NCI-H187 (cell line): ENCODE results near the gene SMARCA5.
A peak's percentile ranks its signal among the peaks of the same experiment; 100 is the strongest.
"Not testable (repeated sequence)": the region's sequence is repeated elsewhere in the genome, so short reads cannot be mapped to it uniquely, and the experiment has no call there.

Experiments
- DNase-seq, 2 experiments: peaks; one replicate each; lab custom pipeline; 2025; lab: John Stamatoyannopoulos, UW

The SMARCA5 gene

GRCh38 chr4:143513314-143514168, at the start of gene SMARCA5:
TSS of gene SMARCA5 (plus strand) at chr4:143513702. CDS start at chr4:143513925, 223 bp downstream.
- peak; percentile 91 to 95 for DNase-seq

GRCh38 chr4:143473334-143474126, 40.0 kb upstream of the SMARCA5 start:
- no peak for DNase-seq

GRCh38 chr4:143477487-143477886, 36.0 kb upstream of the SMARCA5 start:
- no peak for DNase-seq

GRCh38 chr4:143481361-143481760, 32.1 kb upstream of the SMARCA5 start:
- no peak for DNase-seq

- DNase-seq, result no peak
These were observed 30.7 kb upstream of the SMARCA5 start for GRCh38 chr4:143482840-143483239.

- DNase-seq, result no peak
These were observed 27.2 kb upstream of the SMARCA5 start for GRCh38 chr4:143486314-143486713.

GRCh38 chr4:143488687-143489086, 24.8 kb upstream of the SMARCA5 start:
- no peak for DNase-seq

- no peak for DNase-seq
These were observed 24.4 kb upstream of the SMARCA5 start for GRCh38 chr4:143489106-143489505.

GRCh38 chr4:143498021-143498420, 15.5 kb upstream of the SMARCA5 start:
- DNase-seq, result no peak

- DNase-seq, result no peak
These were observed 11.3 kb upstream of the SMARCA5 start for GRCh38 chr4:143502231-143502630.

- DNase-seq, result no peak
These were observed 7.5 kb upstream of the SMARCA5 start for GRCh38 chr4:143506031-143506430.

GRCh38 chr4:143511906-143512305, 1.6 kb upstream of the SMARCA5 start:
- no peak for DNase-seq

- DNase-seq, result no peak
These were observed 556 bp upstream of the SMARCA5 start for GRCh38 chr4:143512978-143513313.

GRCh38 chr4:143514169-143514495, 630 bp downstream of the SMARCA5 start:
- DNase-seq, result no peak

- peak in 1 of 2 experiments; percentile 2 for DNase-seq
These were observed 995 bp downstream of the SMARCA5 start for GRCh38 chr4:143514497-143514896.

GRCh38 chr4:143514901-143515300, 1.4 kb downstream of the SMARCA5 start:
- no peak for DNase-seq

- no peak for DNase-seq
These were observed 2.4 kb downstream of the SMARCA5 start for GRCh38 chr4:143515905-143516304.

- DNase-seq, result no peak
These were observed 4.3 kb downstream of the SMARCA5 start for GRCh38 chr4:143517764-143518163.

- DNase-seq, result no peak
These were observed 10.7 kb downstream of the SMARCA5 start for GRCh38 chr4:143524211-143524610.

GRCh38 chr4:143528046-143528445, 14.5 kb downstream of the SMARCA5 start:
- not testable (repeated sequence) for DNase-seq

GRCh38 chr4:143531380-143531779, 17.9 kb downstream of the SMARCA5 start:
- no peak for DNase-seq

- no peak for DNase-seq
These were observed 18.4 kb downstream of the SMARCA5 start for GRCh38 chr4:143531788-143532491.
